ENCODE measurements around the gene FBXW8.

DNA sequence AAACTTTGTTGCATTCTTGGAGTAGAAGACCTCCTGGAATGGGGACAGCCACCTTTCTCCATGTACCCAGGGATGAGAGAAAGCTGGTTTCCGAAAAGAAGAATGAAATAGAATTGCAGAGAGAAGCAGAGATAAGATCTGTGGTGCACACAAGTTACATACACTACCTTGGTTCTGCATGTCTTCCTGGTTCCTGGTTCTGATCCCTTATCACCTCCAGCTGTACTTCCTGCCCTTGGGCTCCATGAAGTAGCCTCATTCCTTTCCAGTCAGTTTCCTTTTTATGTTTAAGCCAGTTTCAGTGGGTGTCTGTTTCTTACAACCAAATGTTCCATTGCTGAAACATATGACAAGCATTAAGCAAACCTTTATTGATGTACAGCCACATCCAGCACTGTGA is 69.3 kb downstream of the FBXW8 start:
- TF ChIP-seq, protein P1, sequence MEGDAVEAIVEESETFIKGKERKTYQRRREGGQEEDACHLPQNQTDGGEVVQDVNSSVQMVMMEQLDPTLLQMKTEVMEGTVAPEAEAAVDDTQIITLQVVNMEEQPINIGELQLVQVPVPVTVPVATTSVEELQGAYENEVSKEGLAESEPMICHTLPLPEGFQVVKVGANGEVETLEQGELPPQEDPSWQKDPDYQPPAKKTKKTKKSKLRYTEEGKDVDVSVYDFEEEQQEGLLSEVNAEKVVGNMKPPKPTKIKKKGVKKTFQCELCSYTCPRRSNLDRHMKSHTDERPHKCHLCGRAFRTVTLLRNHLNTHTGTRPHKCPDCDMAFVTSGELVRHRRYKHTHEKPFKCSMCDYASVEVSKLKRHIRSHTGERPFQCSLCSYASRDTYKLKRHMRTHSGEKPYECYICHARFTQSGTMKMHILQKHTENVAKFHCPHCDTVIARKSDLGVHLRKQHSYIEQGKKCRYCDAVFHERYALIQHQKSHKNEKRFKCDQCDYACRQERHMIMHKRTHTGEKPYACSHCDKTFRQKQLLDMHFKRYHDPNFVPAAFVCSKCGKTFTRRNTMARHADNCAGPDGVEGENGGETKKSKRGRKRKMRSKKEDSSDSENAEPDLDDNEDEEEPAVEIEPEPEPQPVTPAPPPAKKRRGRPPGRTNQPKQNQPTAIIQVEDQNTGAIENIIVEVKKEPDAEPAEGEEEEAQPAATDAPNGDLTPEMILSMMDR (IDR thresholded peaks at IDR 0.05), result no peak
- no peak for TF ChIP-seq EZH2 (IDR thresholded peaks at IDR 0.05; ENCODE audit: borderline replicate concordance, insufficient read depth, low read depth, low read length, poor library complexity, severe bottlenecking)
